ENCODE results near the gene NEK6. TPM values are rescaled to one million over a fixed set of nuclear protein-coding genes. Genes with fewer than 3 reads are reported as not detected.

The NEK6 gene
- total RNA-seq (33.5 and 35.7 TPM in 2 replicates), polyA plus RNA-seq (41.6 and 44.7 TPM in 2 replicates)

DNA sequence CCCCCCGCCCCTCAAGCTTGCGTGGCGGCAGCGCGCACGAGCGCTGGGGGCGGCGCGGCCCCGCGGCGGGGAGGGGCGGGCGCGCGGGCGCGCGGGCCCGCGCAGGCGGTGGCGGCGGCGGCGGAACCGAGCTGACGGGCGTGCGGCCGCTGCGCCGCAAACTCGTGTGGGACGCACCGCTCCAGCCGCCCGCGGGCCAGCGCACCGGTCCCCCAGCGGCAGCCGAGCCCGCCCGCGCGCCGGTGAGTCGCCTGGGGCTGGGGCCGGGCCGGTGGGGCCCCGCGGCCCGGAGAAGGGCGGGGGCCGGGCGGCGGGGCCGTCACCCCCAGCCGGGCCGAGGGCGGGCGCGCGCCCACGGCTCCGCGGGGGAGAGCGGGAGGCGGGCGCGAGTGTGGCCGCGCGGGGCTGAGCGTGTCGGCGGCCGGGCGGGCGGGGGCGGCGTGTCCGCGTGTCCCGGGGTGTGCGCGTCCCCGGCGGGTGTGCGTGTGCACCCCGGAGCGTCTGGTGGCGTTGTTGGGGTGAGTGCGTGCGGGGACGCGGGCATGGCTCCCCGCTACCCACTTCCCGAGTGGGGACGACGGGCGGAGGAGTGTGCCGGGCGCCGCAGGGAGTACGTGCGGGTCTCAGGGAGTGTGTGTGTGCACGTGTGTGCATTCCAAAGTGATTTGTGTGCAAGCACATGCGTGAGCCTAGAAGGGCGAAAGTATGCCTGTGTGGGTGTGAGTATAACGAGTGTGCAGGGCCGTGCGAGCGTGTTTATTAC lies at the start of gene NEK6:
TSS of gene NEK6 (plus strand) at position 106 of the 763 bp plus-strand sequence. CDS start 44,016 bp downstream, outside the sequence.
- Histone ChIP-seq H4K20me1 (ENCODE audit: insufficient read depth, poor library complexity, severe bottlenecking) (peaks cover 1% of the 10 kb centered on the region), H3K36me3 (replicated peaks; ENCODE audit: insufficient read depth, low read depth) (no peaks in the 10 kb centered on the region), H3K9me2 (replicated peaks; ENCODE audit: insufficient read depth) (no peaks in the 10 kb centered on the region), H3K27ac (peak within 1 kb of the TSS; percentile 95), H2AFZ (peak within 1 kb of the TSS; percentile 65), H3K4me3 (peak within 1 kb of the TSS; percentile 64), H3K27me3 (no peaks in the 10 kb centered on the region), H3K9me3 (ENCODE audit: low read depth) (no peaks in the 10 kb centered on the region), H3K4me2 (peak within 1 kb of the TSS; percentile 96), H3K79me2 (peaks cover 31% of the 10 kb centered on the region), H3K4me1 (ENCODE audit: insufficient read depth) (peaks cover 41% of the 10 kb centered on the region)
- TF ChIP-seq, protein P1, sequence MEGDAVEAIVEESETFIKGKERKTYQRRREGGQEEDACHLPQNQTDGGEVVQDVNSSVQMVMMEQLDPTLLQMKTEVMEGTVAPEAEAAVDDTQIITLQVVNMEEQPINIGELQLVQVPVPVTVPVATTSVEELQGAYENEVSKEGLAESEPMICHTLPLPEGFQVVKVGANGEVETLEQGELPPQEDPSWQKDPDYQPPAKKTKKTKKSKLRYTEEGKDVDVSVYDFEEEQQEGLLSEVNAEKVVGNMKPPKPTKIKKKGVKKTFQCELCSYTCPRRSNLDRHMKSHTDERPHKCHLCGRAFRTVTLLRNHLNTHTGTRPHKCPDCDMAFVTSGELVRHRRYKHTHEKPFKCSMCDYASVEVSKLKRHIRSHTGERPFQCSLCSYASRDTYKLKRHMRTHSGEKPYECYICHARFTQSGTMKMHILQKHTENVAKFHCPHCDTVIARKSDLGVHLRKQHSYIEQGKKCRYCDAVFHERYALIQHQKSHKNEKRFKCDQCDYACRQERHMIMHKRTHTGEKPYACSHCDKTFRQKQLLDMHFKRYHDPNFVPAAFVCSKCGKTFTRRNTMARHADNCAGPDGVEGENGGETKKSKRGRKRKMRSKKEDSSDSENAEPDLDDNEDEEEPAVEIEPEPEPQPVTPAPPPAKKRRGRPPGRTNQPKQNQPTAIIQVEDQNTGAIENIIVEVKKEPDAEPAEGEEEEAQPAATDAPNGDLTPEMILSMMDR (IDR thresholded peaks at IDR 0.05; ENCODE audit: poor library complexity), result no peak
- TF ChIP-seq EZH2 (IDR thresholded peaks at IDR 0.05; ENCODE audit: borderline replicate concordance) (no peak), EZH2phosphoT487 (IDR thresholded peaks at IDR 0.05; ENCODE audit: low read depth, severe bottlenecking, unreplicated experiment) (no peak)
- DNase-seq (ENCODE audit: low spot score), result peak; percentile 63
- 2% methylated on average over 34 of the region's 116 CpGs for WGBS (ENCODE audit: low lambda C conversion rate, missing lambda C conversion rate)

DNA sequence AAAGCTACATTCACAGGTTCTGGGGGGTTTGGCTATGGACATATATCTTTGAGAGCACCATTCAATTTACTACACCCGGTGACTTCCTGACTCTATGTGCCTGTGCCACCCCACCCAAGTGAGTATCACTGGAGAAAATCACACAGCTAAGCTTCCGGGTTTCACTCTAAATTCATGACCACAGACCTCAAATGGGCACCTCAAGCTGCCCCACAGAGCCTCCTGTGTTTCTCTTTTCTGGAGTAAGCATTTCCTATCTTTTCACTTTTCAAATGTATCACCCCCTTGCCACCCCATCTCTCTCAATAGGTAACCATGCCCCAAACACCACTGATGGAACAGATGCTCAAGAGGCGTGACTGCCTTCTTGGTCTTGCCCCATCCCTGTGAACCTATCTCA lies 49.2 kb upstream of the NEK6 start:
- Histone ChIP-seq H3K9me3 (ENCODE audit: low read depth) (no peaks in the 10 kb centered on the region), H3K36me3 (replicated peaks; ENCODE audit: insufficient read depth, low read depth) (no peaks in the 10 kb centered on the region), H3K79me2 (no peaks in the 10 kb centered on the region), H3K4me2 (no peak overlapping the region), H3K27ac (no peak overlapping the region), H3K9me2 (replicated peaks; ENCODE audit: insufficient read depth) (no peaks in the 10 kb centered on the region), H3K27me3 (no peaks in the 10 kb centered on the region), H2AFZ (no peak overlapping the region), H3K4me3 (no peak overlapping the region), H4K20me1 (ENCODE audit: insufficient read depth, poor library complexity, severe bottlenecking) (no peaks in the 10 kb centered on the region), H3K4me1 (ENCODE audit: insufficient read depth) (no peaks in the 10 kb centered on the region)
- DNase-seq (ENCODE audit: low spot score), result no peak
- no peak for TF ChIP-seq EZH2 (IDR thresholded peaks at IDR 0.05; ENCODE audit: borderline replicate concordance)
- 96% methylated on average over 3 of the region's 3 CpGs for WGBS (ENCODE audit: low lambda C conversion rate, missing lambda C conversion rate)

DNA sequence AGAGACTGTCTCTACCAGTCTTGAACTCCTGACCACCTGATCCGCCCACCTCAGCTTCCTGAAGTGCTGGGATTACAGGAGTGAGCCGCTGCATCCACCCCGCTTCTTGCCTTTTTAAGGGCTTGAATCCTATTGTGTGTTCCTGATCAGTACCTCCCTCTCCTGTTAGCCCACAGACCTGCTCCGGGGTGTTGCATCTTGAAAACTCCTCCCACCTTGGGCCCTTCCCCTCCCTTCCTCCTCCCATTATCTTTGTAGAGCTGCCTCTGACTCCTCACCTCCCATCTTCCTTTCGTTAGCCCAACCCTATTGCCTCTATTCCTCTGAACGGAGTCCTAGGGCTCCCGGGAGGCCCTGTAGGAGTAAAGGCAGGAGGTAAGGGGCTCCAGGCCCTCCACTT lies 48.5 kb upstream of the NEK6 start:
- Histone ChIP-seq H3K27ac (no peak overlapping the region), H3K4me3 (no peak overlapping the region), H3K79me2 (no peaks in the 10 kb centered on the region), H3K4me1 (ENCODE audit: insufficient read depth) (no peaks in the 10 kb centered on the region), H3K4me2 (no peak overlapping the region), H3K9me3 (ENCODE audit: low read depth) (no peaks in the 10 kb centered on the region), H2AFZ (no peak overlapping the region), H3K36me3 (replicated peaks; ENCODE audit: insufficient read depth, low read depth) (no peaks in the 10 kb centered on the region), H3K9me2 (replicated peaks; ENCODE audit: insufficient read depth) (no peaks in the 10 kb centered on the region), H4K20me1 (ENCODE audit: insufficient read depth, poor library complexity, severe bottlenecking) (no peaks in the 10 kb centered on the region), H3K27me3 (no peaks in the 10 kb centered on the region)
- 71% methylated on average over 7 of the region's 7 CpGs for WGBS (ENCODE audit: low lambda C conversion rate, missing lambda C conversion rate)
- TF ChIP-seq EZH2phosphoT487 (IDR thresholded peaks at IDR 0.05; ENCODE audit: low read depth, severe bottlenecking, unreplicated experiment), result no peak
- no peak for TF ChIP-seq EZH2 (IDR thresholded peaks at IDR 0.05; ENCODE audit: borderline replicate concordance)
- TF ChIP-seq, protein P1 (IDR thresholded peaks at IDR 0.05; ENCODE audit: poor library complexity), result no peak
- DNase-seq (ENCODE audit: low spot score), result no peak

DNA sequence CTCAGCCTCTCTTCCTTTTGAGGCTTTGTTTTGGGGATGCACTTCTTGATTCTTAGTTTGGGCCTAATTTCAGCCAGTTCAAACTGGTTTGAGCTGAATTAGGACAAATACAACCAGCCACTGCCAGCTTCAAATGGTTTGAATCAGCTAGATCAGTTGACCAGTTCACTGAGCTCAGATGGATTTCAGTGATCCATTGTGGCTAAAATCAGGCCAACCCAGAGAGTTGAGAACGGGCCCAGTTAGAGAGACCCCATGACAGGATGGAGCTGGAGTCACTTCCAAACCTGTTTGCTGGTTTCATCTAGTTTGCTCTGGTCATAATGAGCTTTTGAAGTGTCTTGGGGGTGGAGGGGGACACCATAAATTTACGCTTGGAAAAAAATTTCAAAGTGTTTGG lies 48.0 kb upstream of the NEK6 start:
- H3K4me2 ChIP-seq, result no peak overlapping the region
- TF ChIP-seq EZH2 (IDR thresholded peaks at IDR 0.05; ENCODE audit: borderline replicate concordance) (no peak), EZH2phosphoT487 (IDR thresholded peaks at IDR 0.05; ENCODE audit: low read depth, severe bottlenecking, unreplicated experiment) (no peak)
- TF ChIP-seq, protein P1 (IDR thresholded peaks at IDR 0.05; ENCODE audit: poor library complexity), result no peak
- no peaks in the 10 kb centered on the region for H3K9me2 ChIP-seq (replicated peaks; ENCODE audit: insufficient read depth)
- H3K27me3 ChIP-seq, result no peaks in the 10 kb centered on the region
- no peak overlapping the region for H2AFZ ChIP-seq
- H4K20me1 ChIP-seq (ENCODE audit: insufficient read depth, poor library complexity, severe bottlenecking), result no peaks in the 10 kb centered on the region
- H3K4me1 ChIP-seq (ENCODE audit: insufficient read depth), result no peaks in the 10 kb centered on the region
- no peak for DNase-seq (ENCODE audit: low spot score)
- no peak overlapping the region for H3K27ac ChIP-seq
- WGBS (ENCODE audit: low lambda C conversion rate, missing lambda C conversion rate), result 96% methylated on average over 2 of the region's 2 CpGs
- H3K4me3 ChIP-seq, result no peak overlapping the region
- H3K36me3 ChIP-seq (replicated peaks; ENCODE audit: insufficient read depth, low read depth), result no peaks in the 10 kb centered on the region
- H3K79me2 ChIP-seq, result no peaks in the 10 kb centered on the region
- H3K9me3 ChIP-seq (ENCODE audit: low read depth), result no peaks in the 10 kb centered on the region

Measured in hepatocyte (in vitro differentiated cells).